GM23338 (cell line): Measurements from ENCODE around the gene RAB29.

ENCODE experiments used
- CREB1 ChIP-seq: fragments of 250-450 bp; sonication (Bioruptor Pico); IDR thresholded peaks from 2 replicates; pipeline ENCODE4 v1.5.0; 2020; ENCODE audit warnings: low read depth, mild to moderate bottlenecking, moderate library complexity
- CTCF ChIP-seq, 2 experiments: fragments of 200-600 bp in 1 of 2; sonication (generic) in 1 of 2; conservative IDR thresholded peaks; 2 replicates each; pipeline versions ENCODE4 v1.5.1 to v1.6.1; 2016 to 2017; ENCODE audit warnings: antibody characterized with exemption in 2 of 2, low read depth in 2 of 2, mild to moderate bottlenecking in 2 of 2, moderate library complexity in 1 of 2
- EZH2 ChIP-seq: fragments of 200-600 bp; sonication (generic); IDR thresholded peaks from one replicate; pipeline ENCODE4 v1.8.0; 2017; ENCODE audit warnings: antibody characterized with exemption, mild to moderate bottlenecking, low read depth; ENCODE audit not compliant: unreplicated experiment
- EZH2phosphoT487 ChIP-seq: fragments of 200-600 bp; sonication (generic); IDR thresholded peaks from one replicate; pipeline ENCODE4 v1.8.1; 2018; ENCODE audit warnings: antibody characterized with exemption; ENCODE audit not compliant: unreplicated experiment
- JUNB ChIP-seq: IDR thresholded peaks from one replicate; pipeline ENCODE4 v1.6.1; 2016; ENCODE audit warnings: antibody characterized with exemption; ENCODE audit not compliant: unreplicated experiment
- POLR2AphosphoS5 ChIP-seq: IDR thresholded peaks from 2 replicates; pipeline ENCODE4 v1.6.1; 2016; ENCODE audit warnings: antibody characterized with exemption, low read depth
- REST ChIP-seq: IDR thresholded peaks from one replicate; pipeline ENCODE4 v1.6.1; 2018; ENCODE audit warnings: antibody characterized with exemption; ENCODE audit not compliant: unreplicated experiment
- STAT1 ChIP-seq: IDR thresholded peaks from one replicate; pipeline ENCODE4 v1.6.1; 2016; ENCODE audit warnings: antibody characterized with exemption; ENCODE audit not compliant: unreplicated experiment
- ZNF331 ChIP-seq: fragments of 250-450 bp; sonication (Bioruptor Pico); IDR thresholded peaks from 2 replicates; pipeline ENCODE4 v1.5.0; 2020; ENCODE audit warnings: low read depth, mild to moderate bottlenecking, moderate library complexity

GRCh38 chr1:205810448-205811157 lies 35.3 kb upstream of the RAB29 start:
- no peak for TF ChIP-seq EZH2phosphoT487
- peak; percentile 32 to 40; a peak in 3 of 4 replicates for TF ChIP-seq CTCF (conservative IDR thresholded peaks at IDR 0.05; ENCODE audit: low read depth in 2 of 2)
- TF ChIP-seq REST, result no peak
- TF ChIP-seq POLR2AphosphoS5, result no peak
- no peak for TF ChIP-seq JUNB
- no peak for TF ChIP-seq EZH2
- no peak for TF ChIP-seq CREB1 (CRISPR knock-in tag)
- no peak for TF ChIP-seq STAT1
- no peak for TF ChIP-seq ZNF331 (CRISPR knock-in tag)
